GM18526 (cell line): ENCODE data around the gene STX5.

Experiments used
- POLR2A ChIP-seq: IDR thresholded peaks from 3 replicates; pipeline ENCODE4 v1.6.1; 2011; ENCODE audit not compliant: insufficient read length; ENCODE audit errors: extremely low read depth

The STX5 gene

DNA sequence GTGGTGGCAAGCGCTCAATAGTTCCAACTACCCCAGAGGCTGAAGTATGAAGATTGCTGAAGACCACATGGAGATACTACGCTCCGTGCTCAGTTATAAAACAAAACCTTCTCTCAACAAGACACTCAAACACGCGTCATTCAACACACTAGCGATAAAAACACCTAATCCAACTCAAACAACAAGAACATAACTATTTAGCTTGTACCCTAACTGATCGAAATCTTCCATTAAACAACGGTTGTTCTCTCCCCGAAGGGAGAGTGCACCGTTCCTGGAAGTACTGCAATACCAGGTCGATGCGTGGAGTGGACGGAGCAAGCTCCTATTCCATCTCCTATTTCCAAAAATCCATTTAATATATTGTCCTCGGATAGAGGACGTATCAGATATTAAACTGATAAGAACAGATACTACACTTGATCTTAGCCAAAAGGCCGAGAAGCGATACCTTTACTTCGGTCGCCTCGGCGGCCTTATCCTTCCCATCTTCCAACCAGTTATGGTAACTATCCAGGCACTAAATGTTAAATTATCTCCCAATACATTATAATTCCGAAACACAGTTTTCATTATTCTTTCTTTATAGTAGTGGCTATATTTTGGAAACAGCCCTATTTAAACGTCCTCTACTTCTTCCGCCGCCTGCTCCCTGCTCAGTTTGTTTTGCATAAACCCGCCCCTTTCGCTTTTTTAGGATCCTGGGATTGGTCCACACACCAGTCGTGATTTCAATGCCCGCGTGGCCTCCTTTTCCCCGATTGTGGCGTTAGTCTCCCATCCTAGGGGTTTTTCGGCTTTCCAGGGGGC, 9.7 kb upstream of the STX5 start:
- TF ChIP-seq POLR2A: peak; percentile 99

DNA sequence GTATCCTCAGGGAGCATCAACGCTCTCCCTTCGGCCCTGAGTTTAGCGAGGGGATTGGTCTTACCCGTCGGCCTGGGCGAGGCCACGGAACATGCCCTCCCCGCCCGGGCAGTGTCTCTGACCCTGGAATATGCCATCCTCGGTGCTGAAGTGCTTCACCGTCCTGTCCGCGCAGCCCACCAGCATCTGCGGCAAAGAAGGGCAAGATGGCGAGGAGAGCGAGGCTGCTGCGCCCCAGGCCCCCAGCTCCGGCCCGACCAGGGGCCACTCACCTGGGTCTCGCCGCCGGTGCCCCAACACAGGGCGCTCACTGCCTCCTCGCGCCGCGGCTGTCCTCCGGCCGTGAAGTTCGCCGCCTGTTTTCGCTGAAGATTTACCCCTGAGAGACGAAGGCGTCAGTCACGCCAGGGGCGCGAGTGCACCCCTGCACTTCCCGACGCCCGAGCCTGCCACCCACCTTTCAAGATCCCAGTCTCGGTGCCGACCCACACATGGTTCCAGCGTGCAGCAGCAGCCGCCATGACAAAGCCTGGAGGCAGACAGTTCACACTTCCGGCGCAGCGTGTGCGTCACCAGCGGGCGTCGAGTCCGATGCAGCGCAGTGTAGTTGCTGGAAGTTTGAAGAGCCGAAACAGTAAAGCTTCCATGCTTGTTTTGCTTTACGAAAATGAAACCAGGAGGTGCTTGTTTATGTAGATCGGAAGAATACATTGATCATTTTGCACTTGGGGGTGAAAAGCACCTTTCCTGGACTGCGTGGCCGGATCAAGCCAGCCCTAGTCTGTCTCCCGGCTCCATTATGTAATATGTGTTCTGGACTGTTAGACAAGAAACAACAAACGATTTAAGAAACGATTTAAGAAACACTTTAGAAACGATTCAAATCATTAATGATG, 7.4 kb upstream of the STX5 start, which contains the start of gene WDR74:
Gene WDR74, minus strand, starts transcription at position 541 of the 896 bp plus-strand sequence. Its CDS starts 20 bp downstream, at position 521.
- TF ChIP-seq POLR2A: peak; percentile 92

DNA sequence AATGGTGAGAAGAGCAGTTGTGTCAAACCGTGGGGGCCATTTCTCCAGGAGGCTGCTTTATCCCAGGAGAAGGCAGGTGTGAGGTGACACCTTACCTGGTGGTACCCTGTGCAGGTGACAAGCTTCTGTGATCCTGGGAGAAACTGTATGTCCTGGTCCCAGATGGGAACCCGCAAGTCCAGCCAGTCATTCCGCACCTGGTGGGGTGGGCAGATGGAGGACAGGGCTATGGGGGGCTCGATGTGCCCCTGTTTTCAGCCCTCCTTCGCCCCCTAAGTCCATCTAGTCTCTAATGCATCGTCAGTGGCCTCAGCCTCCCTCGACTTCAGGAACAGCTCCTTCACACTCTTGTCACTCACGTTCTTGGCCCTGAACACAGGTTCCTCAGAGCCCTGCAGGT, 3.5 kb upstream of the STX5 start:
- no peak for TF ChIP-seq POLR2A

DNA sequence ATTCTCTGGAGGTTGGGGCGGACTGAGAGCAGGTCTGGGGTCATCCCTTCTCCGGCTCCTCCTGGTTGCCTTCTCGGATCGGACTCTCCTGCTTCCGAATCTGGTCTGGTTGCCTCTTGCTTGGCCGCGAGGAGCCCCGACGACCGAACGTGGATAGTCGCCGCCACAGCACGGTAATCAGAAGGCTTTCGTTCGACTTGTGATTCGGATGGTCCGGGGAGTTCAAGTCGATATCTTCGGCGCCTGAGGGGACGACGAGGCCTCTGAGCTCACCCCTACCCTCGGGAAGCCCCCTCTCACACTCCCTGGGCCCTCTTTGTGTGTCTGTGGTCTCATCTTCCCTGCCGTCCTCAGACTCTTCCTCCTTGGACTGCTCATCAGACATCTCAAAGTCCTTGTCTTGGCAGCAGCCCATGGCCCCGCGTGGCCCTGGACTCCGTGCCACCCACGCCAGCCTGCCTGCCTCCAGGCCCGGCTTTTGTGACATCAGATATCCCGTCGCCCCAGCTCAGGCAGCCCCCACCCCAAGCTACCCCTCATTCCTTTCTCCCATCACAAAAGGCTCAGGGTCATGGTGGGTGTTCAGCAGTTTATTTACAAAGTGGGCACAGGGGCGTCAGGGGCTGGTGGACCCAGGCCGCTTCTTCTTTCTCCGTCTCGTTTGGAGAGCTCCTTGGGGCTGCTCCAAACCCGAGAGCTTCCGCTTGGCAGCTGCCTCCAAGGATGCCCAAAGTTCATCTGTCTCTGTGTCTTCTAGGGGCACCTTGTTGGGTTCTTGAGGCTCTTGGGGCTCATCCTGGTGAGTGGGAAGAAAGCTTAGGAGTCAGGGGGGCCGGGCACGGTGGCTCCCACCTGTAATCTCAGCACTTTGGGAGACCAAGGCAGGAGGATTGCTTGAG, 734 bp upstream of the STX5 start, which contains the start of gene TEX54:
Gene TEX54, minus strand, starts transcription at position 506 of the 899 bp plus-strand sequence.
- TF ChIP-seq POLR2A: no peak

DNA sequence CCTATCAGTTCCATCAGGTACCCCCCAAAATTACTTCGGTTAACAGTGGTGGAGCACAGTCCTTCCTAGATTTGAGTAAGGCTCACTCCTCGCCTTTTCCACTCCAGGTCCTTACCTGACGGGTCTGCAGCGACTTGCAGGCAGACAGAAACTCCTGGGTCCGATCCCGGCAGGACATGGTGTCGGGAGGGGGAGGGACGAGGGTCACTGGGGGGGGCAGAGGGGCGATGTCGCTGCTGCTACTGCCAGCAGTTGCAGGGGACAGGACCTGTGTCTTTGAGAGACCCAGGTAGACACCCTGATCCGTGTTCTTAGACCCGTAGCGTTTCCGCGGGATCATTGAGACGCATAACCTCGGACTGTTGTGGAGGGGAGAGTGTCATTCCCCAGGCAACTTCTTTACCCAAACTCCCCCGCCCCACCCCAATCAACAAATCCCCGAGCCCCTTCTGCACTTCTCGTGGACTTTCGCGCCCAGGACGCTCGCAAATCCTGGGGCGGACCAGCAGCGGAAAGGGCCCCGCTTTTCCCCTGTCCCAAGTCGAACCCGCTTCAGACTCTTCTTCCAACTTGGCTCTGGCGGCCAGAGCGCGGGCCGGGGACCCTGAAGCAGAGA, 839 bp downstream of the STX5 start:
- TF ChIP-seq POLR2A: no peak

DNA sequence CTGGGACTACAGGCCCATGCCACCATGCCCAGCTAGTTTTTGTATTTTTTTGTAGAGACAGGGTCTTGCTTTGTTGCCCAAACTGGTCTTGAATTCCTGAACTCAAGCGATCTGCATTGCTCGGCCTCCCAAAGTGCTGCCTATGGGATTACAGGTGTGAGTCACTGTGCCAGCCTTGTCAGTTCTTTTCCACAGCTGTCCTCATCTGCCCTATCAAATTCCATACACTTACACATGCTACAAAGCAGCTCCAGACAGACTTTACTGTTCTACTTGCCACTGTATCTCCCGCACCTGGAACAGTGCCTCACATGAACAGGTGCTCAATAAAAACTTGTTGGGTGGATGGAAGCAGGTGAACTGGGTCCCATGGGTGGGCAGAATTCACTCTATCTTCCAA, 8.2 kb downstream of the STX5 start:
- TF ChIP-seq POLR2A: no peak

DNA sequence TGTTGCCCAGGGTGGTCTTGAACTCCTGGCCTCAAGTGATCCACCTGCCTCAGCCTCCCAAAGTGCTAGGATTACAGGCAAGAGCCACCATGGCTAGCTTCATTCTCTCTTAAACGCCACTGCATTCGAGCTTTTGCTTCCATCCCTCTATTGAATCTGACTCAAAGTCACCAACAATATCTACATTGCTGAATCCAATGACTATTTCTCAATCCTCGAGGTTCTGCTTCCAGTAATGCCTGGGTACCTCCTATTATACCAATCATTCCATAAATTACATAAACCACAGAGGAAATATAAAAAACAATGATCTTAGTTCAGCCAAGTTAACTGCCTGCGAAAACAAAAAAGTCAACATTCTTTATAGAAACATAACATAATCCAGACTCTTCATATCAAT, 14.7 kb downstream of the STX5 start:
- no peak for TF ChIP-seq POLR2A

DNA sequence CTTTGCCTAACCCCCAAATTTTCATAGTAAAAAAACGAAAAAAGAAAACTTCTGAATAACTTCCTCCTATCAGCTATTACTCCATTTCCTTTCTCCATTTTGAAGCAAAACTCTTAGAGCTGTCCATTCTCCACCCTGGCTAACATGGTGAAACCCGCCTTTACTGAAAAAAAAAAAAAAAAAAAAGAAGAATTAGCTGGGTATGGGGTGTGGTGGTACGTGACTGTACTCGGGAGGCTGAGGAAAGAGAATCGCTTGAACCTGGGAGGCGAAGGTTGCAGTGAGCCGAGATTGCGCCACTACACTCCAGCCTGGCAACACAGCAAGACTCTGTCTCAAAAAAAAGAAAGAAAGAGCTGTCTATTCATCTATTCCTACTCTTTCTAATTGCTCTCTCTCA, 15.3 kb downstream of the STX5 start:
- no peak for TF ChIP-seq POLR2A

DNA sequence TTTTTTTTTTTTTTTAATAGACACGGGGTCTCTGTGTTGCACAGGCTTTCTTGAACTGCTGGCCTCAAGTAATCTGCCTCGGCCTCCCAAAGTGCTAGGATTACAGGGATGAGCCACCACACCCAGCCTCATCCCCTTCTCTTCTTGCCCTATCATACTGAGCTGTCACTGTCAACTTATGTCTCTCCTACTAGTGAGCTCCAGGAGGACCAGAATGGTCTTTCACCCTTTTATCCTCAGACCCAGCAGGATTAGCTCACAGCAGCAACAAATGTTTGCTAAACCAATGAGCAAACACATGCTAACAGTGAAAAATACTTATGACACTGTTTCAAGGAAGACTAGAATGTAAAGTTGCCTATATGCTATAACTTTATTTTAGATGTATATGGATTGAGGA, 20.2 kb downstream of the STX5 start:
- TF ChIP-seq POLR2A: no peak

DNA sequence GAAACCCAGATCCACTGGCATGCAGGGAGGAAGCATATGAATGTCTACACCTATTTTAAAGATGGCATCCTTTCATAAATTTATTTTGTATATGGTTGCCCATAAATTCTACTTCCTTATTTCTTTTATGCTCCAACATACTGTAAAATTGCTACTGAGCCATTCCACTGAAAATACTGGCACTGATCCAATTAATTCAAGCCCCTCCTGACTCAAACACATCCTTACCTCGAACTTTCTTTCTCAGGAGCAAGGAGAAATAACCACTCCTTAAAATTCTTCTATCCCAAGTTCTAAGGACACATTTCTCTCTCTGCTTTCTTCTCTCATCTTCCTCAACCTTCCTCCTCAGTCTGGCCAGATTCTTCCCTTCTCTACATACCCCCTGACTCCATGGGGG, 21.1 kb downstream of the STX5 start:
- no peak for TF ChIP-seq POLR2A

DNA sequence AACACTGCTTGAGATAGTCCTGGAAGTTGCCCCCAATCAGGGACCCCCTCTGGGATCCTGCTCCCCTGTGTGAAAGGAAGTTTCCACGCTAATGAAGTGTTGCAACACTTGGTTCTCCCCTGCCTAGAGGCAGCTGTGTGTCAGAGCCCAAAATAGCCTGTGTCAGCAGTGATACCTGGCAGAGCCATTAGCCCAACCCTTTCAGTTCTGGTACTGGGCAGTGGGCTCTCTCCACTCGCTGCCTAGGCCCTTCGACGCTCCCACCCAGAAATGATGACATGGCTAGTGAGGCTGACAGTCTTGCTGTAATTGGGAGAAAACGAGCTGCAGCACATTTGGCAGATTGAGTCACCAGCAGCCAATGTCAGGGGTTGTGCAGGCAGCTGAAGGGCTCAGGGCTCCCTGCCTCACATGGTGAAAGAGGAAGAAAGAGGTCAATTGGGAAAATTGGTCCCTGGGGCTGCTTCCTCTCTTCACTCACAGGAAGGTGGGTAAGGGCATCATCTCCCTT, 25.2 kb downstream of the STX5 start:
- no peak for TF ChIP-seq POLR2A

DNA sequence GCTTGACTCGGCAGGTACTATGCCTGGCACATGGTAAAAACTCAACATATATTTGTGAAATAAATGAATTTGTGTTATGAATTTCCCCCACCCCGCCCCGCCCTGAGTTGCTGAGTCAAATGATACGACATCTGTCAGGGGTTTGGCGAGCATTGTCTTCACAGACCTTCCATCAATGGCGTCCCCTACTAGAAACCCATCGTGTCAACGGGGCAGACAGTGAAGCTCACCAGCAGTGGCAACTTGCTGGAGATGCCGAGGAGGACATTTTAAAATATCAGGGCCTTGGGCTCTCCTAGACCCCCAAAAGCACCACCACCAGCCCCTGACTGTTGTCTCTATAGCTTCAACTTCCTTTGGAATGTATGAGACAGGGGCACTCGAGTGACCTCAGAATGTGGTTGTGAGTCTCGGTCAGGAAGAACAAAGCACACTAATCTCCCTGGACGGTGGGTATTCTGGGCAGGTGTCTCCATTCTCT, 25.9 kb downstream of the STX5 start:
- TF ChIP-seq POLR2A: no peak

DNA sequence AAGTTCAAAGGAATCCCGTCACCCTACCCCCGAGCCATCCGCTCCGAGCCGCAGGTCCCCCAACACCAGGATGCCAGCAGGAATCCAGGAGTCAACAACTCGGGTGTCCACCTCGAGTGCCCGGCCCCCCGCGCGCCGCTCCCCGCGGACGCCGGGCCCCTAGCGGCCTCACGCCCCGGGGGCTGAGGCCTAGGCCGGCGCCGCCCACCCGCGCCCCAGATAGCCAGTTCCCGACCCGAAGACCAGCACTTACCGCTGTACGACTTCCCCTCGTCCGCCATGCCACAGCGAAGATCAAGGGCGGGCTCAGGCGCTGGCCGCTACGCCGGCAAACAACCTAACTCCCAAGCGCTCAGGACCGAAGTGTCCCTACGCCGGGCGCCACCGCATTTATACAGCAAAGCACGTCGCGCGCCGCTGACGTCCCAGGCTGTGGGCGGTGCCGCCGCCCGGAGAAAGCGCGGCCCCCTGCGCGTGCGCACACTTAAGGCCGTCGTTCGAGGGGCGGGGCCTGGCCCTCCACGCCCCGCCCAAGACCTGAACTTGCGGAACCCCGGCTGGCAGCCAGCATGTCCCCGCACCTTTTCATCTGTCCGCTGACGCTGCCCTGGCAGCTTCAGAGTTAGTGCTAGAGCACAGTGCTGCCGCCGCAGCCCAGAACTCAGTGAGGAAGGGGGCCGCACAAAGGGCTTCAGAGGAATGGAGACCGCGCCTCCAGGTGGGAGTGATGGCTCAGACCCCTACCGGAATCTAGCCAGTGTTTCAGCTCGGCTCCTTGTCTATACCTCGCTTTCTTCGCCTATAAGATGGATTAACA, 26.6 kb downstream of the STX5 start, which contains the start of gene NXF1:
Gene NXF1, minus strand, starts transcription at position 365 of the 817 bp plus-strand sequence. Its CDS starts 84 bp downstream, at position 281.
- peak; percentile 100 for TF ChIP-seq POLR2A

DNA sequence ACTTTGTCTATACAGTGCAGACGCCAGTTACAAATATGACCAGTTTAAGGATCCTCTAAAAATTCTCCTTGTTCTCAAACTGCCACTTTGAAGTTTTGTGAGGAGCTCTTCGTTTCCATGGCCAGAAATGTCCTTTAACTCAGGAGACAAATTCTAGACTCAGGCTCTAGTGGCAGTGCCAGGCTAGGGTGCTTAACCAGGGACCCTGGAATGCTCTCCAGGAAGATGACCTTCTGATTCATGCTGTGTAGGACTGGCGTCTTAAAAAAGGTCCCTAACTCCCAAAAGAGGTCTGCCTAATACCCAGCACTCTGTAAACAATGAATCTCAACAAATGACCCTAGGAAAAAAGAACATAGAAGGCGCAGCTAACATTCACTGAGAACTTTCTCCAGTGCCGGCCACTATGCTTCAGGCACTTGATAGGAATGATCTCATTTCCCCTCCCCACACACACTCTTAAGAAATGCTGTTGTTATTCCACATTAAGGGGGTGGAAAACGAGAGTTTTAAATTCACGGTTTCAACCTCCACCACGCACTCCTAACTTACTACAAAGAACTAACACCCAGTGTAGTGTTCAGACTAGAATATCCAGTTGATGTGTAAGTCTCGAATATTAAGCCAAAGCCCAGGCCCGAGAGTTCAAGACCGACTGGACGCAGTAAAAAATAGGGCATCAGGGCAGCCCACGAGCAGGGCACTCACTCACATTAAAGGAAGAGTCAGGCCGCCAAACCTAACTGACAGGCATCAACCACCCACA, 27.4 kb downstream of the STX5 start:
- TF ChIP-seq POLR2A: no peak
